HG03196 (cell line): Measurements from ENCODE around the gene STMN3.

Experiments used
- ATAC-seq: cut with Tn5 transposase; IDR thresholded peaks from one replicate; pipeline ENCODE4 v1.9.1; 2021; ENCODE audit not compliant: unreplicated experiment

Gene STMN3

DNA sequence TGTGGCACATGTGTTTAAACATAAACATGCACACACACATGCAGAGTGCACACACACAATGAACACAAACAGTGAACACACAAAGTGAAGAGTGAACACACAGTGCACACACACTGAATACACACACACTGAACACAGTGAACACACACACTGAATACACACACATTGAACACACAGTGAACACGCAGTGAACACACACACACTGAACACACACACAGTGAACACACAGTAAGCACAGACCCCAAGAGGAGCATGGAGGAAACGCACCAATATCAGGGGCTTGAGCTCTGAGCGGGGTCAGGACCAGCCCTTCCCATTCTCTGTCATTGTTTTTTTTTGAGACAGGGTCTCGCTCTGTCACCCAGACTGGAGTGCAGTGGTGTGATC, 62.1 kb downstream of the STMN3 start:
- ATAC-seq: no peak

DNA sequence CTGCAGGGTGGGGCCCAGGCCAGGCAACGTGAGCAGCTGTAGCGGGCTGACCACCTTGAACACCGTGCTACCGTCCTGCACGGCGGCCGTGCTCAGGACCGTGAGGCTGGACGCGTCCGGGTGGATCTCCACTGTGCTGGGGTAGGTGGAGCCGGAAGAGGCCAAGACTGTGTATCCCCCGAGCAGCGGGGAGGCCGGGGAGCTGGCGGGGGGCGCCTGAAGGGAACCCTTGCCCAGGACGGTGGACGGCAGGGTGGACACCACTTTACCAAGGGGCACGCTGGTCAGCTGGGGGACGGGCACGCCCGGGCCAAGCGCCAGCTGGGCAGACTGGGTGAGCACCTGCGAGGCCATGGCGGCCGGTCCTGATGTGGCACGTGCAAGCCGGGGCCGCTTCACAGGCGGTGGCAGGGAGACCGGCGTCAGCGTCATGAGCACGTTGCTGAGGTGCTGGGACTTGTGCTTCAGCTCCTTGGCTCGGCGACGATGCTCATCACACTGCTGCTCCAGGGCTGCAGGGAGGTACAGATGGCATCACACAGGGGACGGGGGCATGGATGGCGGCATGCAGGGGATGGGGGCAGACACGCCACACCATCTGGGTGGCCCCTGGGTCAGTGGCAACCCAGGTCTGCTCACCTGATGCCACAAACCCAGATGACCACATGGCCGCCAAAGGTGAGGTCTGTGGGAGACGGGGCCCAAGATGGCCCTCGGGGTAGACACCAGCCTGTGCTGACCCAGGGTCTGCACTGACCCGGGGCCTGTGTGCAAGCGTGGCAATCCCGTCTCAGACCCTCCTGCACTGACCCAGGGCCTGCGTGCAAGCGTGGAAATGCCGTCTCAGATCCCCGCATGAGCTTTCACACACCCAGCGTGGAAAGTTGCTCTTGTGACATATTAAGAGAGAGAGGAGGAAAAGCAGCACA, 62.7 kb downstream of the STMN3 start:
- no peak for ATAC-seq
